GM11168 (cell line): Measurements from ENCODE around the gene PITRM1.

Experiments used
- in situ Hi-C: fragments of 300-500 bp; cut with MboI; formaldehyde crosslinking; loops from one replicate; pipeline ENCODE4 v1.12.0; 2022; ENCODE audit warnings: low sequenced_read_pairs; ENCODE audit not compliant: unreplicated experiment

The PITRM1 gene

GRCh38 chr10:3125527-3126170 lies 46.9 kb downstream of the PITRM1 start:
- in situ Hi-C loops, result no loop called here

- in situ Hi-C loops, result no loop called here
Observed at GRCh38 chr10:3124412-3125175, 48.0 kb downstream of the PITRM1 start.

GRCh38 chr10:3123571-3124411 lies 48.8 kb downstream of the PITRM1 start:
- in situ Hi-C loops, result no loop called here

- in situ Hi-C loops, result no loop called here
Observed at GRCh38 chr10:3122486-3123205, 49.9 kb downstream of the PITRM1 start.

- in situ Hi-C loops, result no loop called here
Observed at GRCh38 chr10:3122034-3122433, 50.5 kb downstream of the PITRM1 start.

- in situ Hi-C loops, result no loop called here
Observed at GRCh38 chr10:3119796-3120459, 52.7 kb downstream of the PITRM1 start.

GRCh38 chr10:3118641-3119091 lies 53.9 kb downstream of the PITRM1 start:
- in situ Hi-C loops, result no loop called here

- in situ Hi-C loops, result no loop called here
Observed at GRCh38 chr10:3117486-3117885, 55.1 kb downstream of the PITRM1 start.

GRCh38 chr10:3116508-3117100 lies 56.0 kb downstream of the PITRM1 start:
- in situ Hi-C loops, result no loop called here

GRCh38 chr10:3115685-3116084 lies 56.9 kb downstream of the PITRM1 start:
- in situ Hi-C loops, result no loop called here

- in situ Hi-C loops, result no loop called here
Observed at GRCh38 chr10:3113343-3113720, 59.2 kb downstream of the PITRM1 start.

GRCh38 chr10:3111621-3112163 lies 60.9 kb downstream of the PITRM1 start:
- in situ Hi-C loops, result no loop called here

GRCh38 chr10:3110782-3111620 lies 61.6 kb downstream of the PITRM1 start:
- in situ Hi-C loops, result no loop called here

GRCh38 chr10:3109633-3110032 lies 62.9 kb downstream of the PITRM1 start:
- in situ Hi-C loops, result no loop called here

GRCh38 chr10:3109196-3109595 lies 63.4 kb downstream of the PITRM1 start:
- in situ Hi-C loops, result no loop called here

GRCh38 chr10:3108575-3109105 lies 63.9 kb downstream of the PITRM1 start:
- in situ Hi-C loops, result no loop called here

- in situ Hi-C loops, result no loop called here
Observed at GRCh38 chr10:3108033-3108432, 64.5 kb downstream of the PITRM1 start.

- in situ Hi-C loops, result no loop called here
Observed at GRCh38 chr10:3107426-3107961, 65.1 kb downstream of the PITRM1 start.
